ENCODE results near the gene KISS1. TPM values are rescaled to one million over a fixed set of nuclear protein-coding genes. Genes with fewer than 3 reads are reported as not detected.

Gene KISS1
- total RNA-seq, 1 donor from 2014 or later, result 0.60 TPM

- no peak for DNase-seq (ENCODE audit: low spot score in 2 of 2, unreplicated experiment in 2 of 2)
- H3K27ac Mint-ChIP-seq, result no peak overlapping the region
- no peak for TF ChIP-seq CTCF (IDR thresholded peaks at IDR 0.05; ENCODE audit: unreplicated experiment)
- no peaks in the 10 kb centered on the region for H3K36me3 Mint-ChIP-seq
- peaks cover 38% of the 10 kb centered on the region for H3K4me1 Mint-ChIP-seq
- H3K4me3 Mint-ChIP-seq, result no peak overlapping the region
- H3K27me3 Mint-ChIP-seq (ENCODE audit: low read depth), result peaks cover 32% of the 10 kb centered on the region
- H3K9me3 Mint-ChIP-seq, result no peaks in the 10 kb centered on the region
Measured at GRCh38 chr1:204194080-204194479, 2.2 kb downstream of the KISS1 start.

- Mint-ChIP-seq H3K36me3 (no peaks in the 10 kb centered on the region), H3K4me1 (peaks cover 28% of the 10 kb centered on the region), H3K27ac (no peak overlapping the region), H3K9me3 (no peaks in the 10 kb centered on the region), H3K27me3 (ENCODE audit: low read depth) (peaks cover 45% of the 10 kb centered on the region), H3K4me3 (no peak overlapping the region)
- TF ChIP-seq CTCF (IDR thresholded peaks at IDR 0.05; ENCODE audit: unreplicated experiment), result no peak
- no peak for DNase-seq (ENCODE audit: low spot score in 2 of 2, unreplicated experiment in 2 of 2)
Measured at GRCh38 chr1:204192589-204193352, 3.5 kb downstream of the KISS1 start.

DNA sequence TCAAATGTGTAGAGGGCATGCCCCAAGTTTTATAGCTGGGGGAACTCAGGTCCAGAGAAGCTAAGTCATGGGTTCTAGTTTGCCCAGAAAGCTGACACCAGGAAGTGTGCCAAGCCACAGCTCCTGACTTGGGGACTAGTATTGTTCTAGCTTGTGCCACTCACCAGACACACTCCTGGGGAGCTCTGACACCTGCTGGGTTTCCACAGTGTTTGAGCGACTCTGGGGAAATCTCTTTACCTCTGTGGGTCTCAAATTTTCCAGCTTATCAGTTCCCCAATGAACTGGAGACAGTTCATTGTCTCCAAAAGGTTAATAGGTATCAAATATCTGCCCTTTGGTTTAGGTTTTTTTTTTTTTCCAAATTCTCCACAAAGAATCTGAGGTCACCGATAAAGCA is 4.2 kb downstream of the KISS1 start:
- Mint-ChIP-seq H3K27me3 (ENCODE audit: low read depth) (peaks cover 48% of the 10 kb centered on the region), H3K9me3 (no peaks in the 10 kb centered on the region), H3K27ac (no peak overlapping the region), H3K36me3 (no peaks in the 10 kb centered on the region), H3K4me1 (peaks cover 28% of the 10 kb centered on the region), H3K4me3 (no peak overlapping the region)
- no peak for DNase-seq (ENCODE audit: low spot score in 2 of 2, unreplicated experiment in 2 of 2)
- no peak for TF ChIP-seq CTCF (IDR thresholded peaks at IDR 0.05; ENCODE audit: unreplicated experiment)

DNA sequence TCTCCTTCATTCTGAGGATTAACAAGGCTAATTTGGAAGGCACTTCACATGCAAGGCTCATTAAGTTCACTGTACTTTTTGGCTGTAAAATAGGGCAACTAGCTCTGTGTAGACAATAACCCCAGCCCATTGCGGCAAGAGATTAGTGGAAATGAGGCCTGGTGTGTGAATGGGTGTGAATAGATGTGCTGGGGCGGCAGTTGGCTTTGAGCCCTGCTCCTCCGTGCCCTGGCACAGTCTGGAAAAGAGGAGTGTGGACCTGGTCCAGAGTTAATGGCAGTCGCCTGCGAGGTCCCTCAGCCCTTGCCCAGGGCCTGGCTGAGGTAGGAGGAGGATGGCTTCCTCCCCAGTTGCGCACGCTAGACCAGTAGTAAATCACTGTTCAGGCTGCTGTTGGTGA is 4.8 kb downstream of the KISS1 start:
- no peak overlapping the region for H3K27ac Mint-ChIP-seq
- DNase-seq (ENCODE audit: low spot score in 2 of 2, unreplicated experiment in 2 of 2), result no peak
- H3K36me3 Mint-ChIP-seq, result no peaks in the 10 kb centered on the region
- no peak for TF ChIP-seq CTCF (IDR thresholded peaks at IDR 0.05; ENCODE audit: unreplicated experiment)
- H3K4me3 Mint-ChIP-seq, result no peak overlapping the region
- peaks cover 48% of the 10 kb centered on the region for H3K27me3 Mint-ChIP-seq (ENCODE audit: low read depth)
- no peaks in the 10 kb centered on the region for H3K9me3 Mint-ChIP-seq
- H3K4me1 Mint-ChIP-seq, result peaks cover 27% of the 10 kb centered on the region

DNA sequence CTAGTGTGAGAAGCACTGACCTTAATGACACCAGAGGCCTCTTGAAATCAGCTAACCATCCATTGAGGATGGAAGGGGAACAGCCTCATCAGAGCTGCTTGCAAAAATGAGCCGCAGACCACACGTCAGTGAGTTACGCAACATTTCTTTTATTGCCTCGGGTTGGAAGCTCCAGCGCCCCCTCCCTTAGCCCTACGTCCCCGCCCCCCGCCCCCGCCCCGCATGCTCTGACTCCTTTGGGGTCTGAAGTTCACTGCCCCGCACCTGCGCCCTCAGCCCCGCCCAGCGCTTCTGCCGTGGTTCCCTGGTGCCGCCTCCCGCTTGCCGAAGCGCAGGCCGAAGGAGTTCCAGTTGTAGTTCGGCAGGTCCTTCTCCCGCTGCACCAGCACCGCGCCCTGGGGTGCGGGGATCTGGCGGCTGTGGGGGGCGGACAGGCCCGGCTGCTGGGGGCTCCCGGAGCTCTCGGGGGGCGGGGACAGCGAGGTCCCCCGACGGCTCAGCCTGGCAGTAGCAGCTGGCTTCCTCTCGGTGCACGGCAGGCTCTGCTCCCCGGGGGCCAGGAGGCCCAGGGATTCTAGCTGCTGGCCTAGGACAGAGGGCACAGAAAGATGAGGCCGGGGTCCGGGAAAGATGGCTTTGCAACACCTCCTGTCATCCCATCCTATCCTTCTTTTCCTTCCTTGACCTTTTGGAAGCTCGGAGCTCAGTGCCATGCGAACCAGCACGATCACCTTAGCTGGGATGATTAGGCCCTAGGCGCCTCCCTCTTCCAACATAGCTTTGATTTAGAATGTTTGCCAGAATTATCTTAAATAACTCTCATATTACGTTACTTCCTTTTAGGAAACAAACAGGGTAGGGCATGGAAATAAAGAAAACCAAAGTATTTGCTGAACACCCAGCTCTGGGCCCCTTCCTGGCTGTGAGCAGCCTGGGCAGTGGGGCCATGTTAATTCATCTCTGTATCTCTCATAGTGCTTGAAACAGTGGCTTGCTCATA is 5.8 kb downstream of the KISS1 start:
- H3K27ac Mint-ChIP-seq, result peak overlapping the region; percentile 23
- peaks cover 48% of the 10 kb centered on the region for H3K27me3 Mint-ChIP-seq (ENCODE audit: low read depth)
- TF ChIP-seq CTCF (IDR thresholded peaks at IDR 0.05; ENCODE audit: unreplicated experiment), result no peak
- no peak for DNase-seq (ENCODE audit: low spot score in 2 of 2, unreplicated experiment in 2 of 2)
- H3K4me1 Mint-ChIP-seq, result peaks cover 27% of the 10 kb centered on the region
- H3K36me3 Mint-ChIP-seq, result no peaks in the 10 kb centered on the region
- peak overlapping the region; percentile 40 for H3K4me3 Mint-ChIP-seq
- no peaks in the 10 kb centered on the region for H3K9me3 Mint-ChIP-seq

Measured in mesothelial cell of epicardium (in vitro differentiated cells).